ENCODE data around the gene YDJC.
"Not testable (repeated sequence)": the region's sequence is repeated elsewhere in the genome, so short reads cannot be mapped to it uniquely, and the experiment has no call there.

The YDJC gene

GRCh38 chr22:21628386-21629254 is 1.2 kb downstream of the YDJC start:
- DNase-seq = no peak

- no peak for DNase-seq
These were observed 2.9 kb downstream of the YDJC start for GRCh38 chr22:21626735-21627469.

- DNase-seq = no peak
These were observed 3.6 kb downstream of the YDJC start for GRCh38 chr22:21626073-21626734.

GRCh38 chr22:21624880-21625791 is 4.7 kb downstream of the YDJC start:
- no peak for DNase-seq

- DNase-seq = no peak
These were observed 5.5 kb downstream of the YDJC start for GRCh38 chr22:21624120-21624879.

GRCh38 chr22:21623648-21623970 is 6.2 kb downstream of the YDJC start:
- no peak for DNase-seq

GRCh38 chr22:21622919-21623647 is 6.7 kb downstream of the YDJC start:
- DNase-seq = no peak

GRCh38 chr22:21622011-21622918 is 7.6 kb downstream of the YDJC start:
- DNase-seq = no peak

GRCh38 chr22:21621025-21621424 is 8.8 kb downstream of the YDJC start:
- DNase-seq = no peak

- not testable (repeated sequence) for DNase-seq
These were observed 12.5 kb downstream of the YDJC start for GRCh38 chr22:21617337-21617736.

GRCh38 chr22:21615731-21616130 is 14.1 kb downstream of the YDJC start:
- DNase-seq = no peak

- no peak for DNase-seq
These were observed 16.1 kb downstream of the YDJC start for GRCh38 chr22:21613553-21614233.

GRCh38 chr22:21612858-21613257 is 17.0 kb downstream of the YDJC start:
- no peak for DNase-seq

GRCh38 chr22:21611210-21611977 is 18.4 kb downstream of the YDJC start:
- DNase-seq = no peak

- DNase-seq = not testable (repeated sequence)
These were observed 20.2 kb downstream of the YDJC start for GRCh38 chr22:21609556-21610157.

- no peak for DNase-seq
These were observed 23.0 kb downstream of the YDJC start for GRCh38 chr22:21606775-21607174.

GRCh38 chr22:21605887-21606564 is 23.8 kb downstream of the YDJC start:
- no peak for DNase-seq

GRCh38 chr22:21603973-21604372 is 25.8 kb downstream of the YDJC start:
- no peak for DNase-seq
